CD4-positive, alpha-beta T cell treated with Interleukin-6 at 100 ng/mL for 8 hours (primary cell): Measurements from ENCODE around the gene P2RY14.

ENCODE experiments used
- DNase-seq: peaks from one replicate; pipeline ENCODE4 v3.0.0-alpha.2; 2020; ENCODE audit warnings: mixed read lengths, low spot score

P2RY14 gene

GRCh38 chr3:151300539-151300938, 22.2 kb upstream of the P2RY14 start:
- DNase-seq: no peak

GRCh38 chr3:151299006-151299405, 20.7 kb upstream of the P2RY14 start:
- DNase-seq: no peak

- no peak for DNase-seq
Measured at GRCh38 chr3:151297429-151297828, 19.1 kb upstream of the P2RY14 start.

- no peak for DNase-seq
Measured at GRCh38 chr3:151296226-151296625, 17.9 kb upstream of the P2RY14 start.

- no peak for DNase-seq
Measured at GRCh38 chr3:151293127-151293526, 14.8 kb upstream of the P2RY14 start.

- DNase-seq: no peak
Measured at GRCh38 chr3:151290673-151291072, 12.3 kb upstream of the P2RY14 start.

- DNase-seq: no peak
Measured at GRCh38 chr3:151289445-151289844, 11.1 kb upstream of the P2RY14 start.

- no peak for DNase-seq
Measured at GRCh38 chr3:151285940-151286339, 7.6 kb upstream of the P2RY14 start.

GRCh38 chr3:151283907-151284461, 5.6 kb upstream of the P2RY14 start:
- DNase-seq: no peak

GRCh38 chr3:151283387-151283786, 5.0 kb upstream of the P2RY14 start:
- peak; percentile 8 for DNase-seq

- DNase-seq: peak; percentile 49
Measured at GRCh38 chr3:151282921-151283320, 4.6 kb upstream of the P2RY14 start.

- no peak for DNase-seq
Measured at GRCh38 chr3:151281671-151282324, 3.5 kb upstream of the P2RY14 start.

GRCh38 chr3:151276687-151277042, 1.7 kb downstream of the P2RY14 start:
- DNase-seq: peak; percentile 55

GRCh38 chr3:151276038-151276686, 2.2 kb downstream of the P2RY14 start:
- no peak for DNase-seq

- DNase-seq: no peak
Measured at GRCh38 chr3:151275091-151275490, 3.3 kb downstream of the P2RY14 start.

- DNase-seq: no peak
Measured at GRCh38 chr3:151269631-151270030, 8.7 kb downstream of the P2RY14 start.

GRCh38 chr3:151268267-151269235, 9.8 kb downstream of the P2RY14 start:
- DNase-seq: peak; percentile 31

GRCh38 chr3:151267066-151267465, 11.3 kb downstream of the P2RY14 start:
- DNase-seq: no peak

GRCh38 chr3:151265866-151266265, 12.5 kb downstream of the P2RY14 start:
- no peak for DNase-seq

GRCh38 chr3:151265166-151265565, 13.2 kb downstream of the P2RY14 start:
- DNase-seq: no peak

GRCh38 chr3:151264605-151265004, 13.7 kb downstream of the P2RY14 start:
- no peak for DNase-seq

- DNase-seq: no peak
Measured at GRCh38 chr3:151262871-151263525, 15.3 kb downstream of the P2RY14 start.
